Loucy (cell line): ENCODE measurements around the gene MYL12B.

ENCODE experiments used
- H2AFZ ChIP-seq: fragments of 200-600 bp; sonication (generic); 2 replicates; pipeline ENCODE4 v1.6.0; 2016; ENCODE audit warnings: antibody characterized with exemption, mild to moderate bottlenecking, low read length, moderate library complexity
- H3F3A ChIP-seq: fragments of 200-600 bp; 2 replicates; pipeline ENCODE4 v1.6.0; 2016; ENCODE audit warnings: antibody characterized with exemption, low read depth, mild to moderate bottlenecking
- H3K27me3 ChIP-seq: fragments of 200-600 bp; sonication (generic); 2 replicates; pipeline ENCODE4 v1.6.1; 2014; ENCODE audit warnings: low read length, mild to moderate bottlenecking; ENCODE audit not compliant: insufficient read depth, poor library complexity, severe bottlenecking
- H3K36me3 ChIP-seq: fragments of 200-600 bp; sonication (generic); 2 replicates; pipeline ENCODE4 v1.6.1; 2016; ENCODE audit warnings: low read length; ENCODE audit not compliant: insufficient read depth
- H3K4me1 ChIP-seq: fragments of 200-600 bp; sonication (generic); 2 replicates; pipeline ENCODE4 v1.5.1; 2014; ENCODE audit warnings: low read length, mild to moderate bottlenecking; ENCODE audit not compliant: insufficient read depth, poor library complexity, severe bottlenecking
- H3K4me2 ChIP-seq: fragments of 200-600 bp; sonication (generic); 2 replicates; pipeline ENCODE4 v1.6.0; 2014; ENCODE audit warnings: antibody characterized with exemption, low read length, low read depth, mild to moderate bottlenecking; ENCODE audit not compliant: poor library complexity, severe bottlenecking
- H3K4me3 ChIP-seq: fragments of 200-600 bp; sonication (generic); 2 replicates; pipeline ENCODE4 v1.5.1; 2014; ENCODE audit warnings: low read length, mild to moderate bottlenecking, mixed read lengths; ENCODE audit not compliant: poor library complexity, severe bottlenecking
- H3K79me2 ChIP-seq: fragments of 200-600 bp; sonication (generic); 2 replicates; pipeline ENCODE4 v1.6.1; 2014; ENCODE audit warnings: low read length; ENCODE audit not compliant: insufficient read depth
- H3K9ac ChIP-seq: fragments of 200-600 bp; sonication (generic); 2 replicates; pipeline ENCODE4 v1.6.0; 2014; ENCODE audit warnings: mild to moderate bottlenecking, low read depth, low read length, moderate library complexity; ENCODE audit not compliant: poor library complexity, severe bottlenecking
- H3K9me2 ChIP-seq: fragments of 200-600 bp; sonication (generic); replicated peaks from 2 replicates; pipeline ENCODE4 v1.6.1; 2016; ENCODE audit warnings: low read depth, low read length, mixed read lengths
- H3K9me3 ChIP-seq: fragments of 200-600 bp; sonication (generic); 2 replicates; pipeline ENCODE4 v1.6.1; 2014; ENCODE audit warnings: mild to moderate bottlenecking, antibody characterized with exemption, low read length, low read depth; ENCODE audit not compliant: insufficient read depth
- H4K20me1 ChIP-seq: fragments of 200-600 bp; sonication (generic); 2 replicates; pipeline ENCODE4 v1.6.0; 2014; ENCODE audit warnings: antibody characterized with exemption, low read length, mild to moderate bottlenecking; ENCODE audit not compliant: insufficient read depth, poor library complexity, severe bottlenecking
- EZH2phosphoT487 ChIP-seq: fragments of 200-600 bp; IDR thresholded peaks from 2 replicates; pipeline ENCODE4 v1.6.1; 2018; ENCODE audit warnings: antibody characterized with exemption, mild to moderate bottlenecking, moderate library complexity, borderline replicate concordance
- TF ChIP-seq, protein P1 (sequence below): fragments of 200-600 bp; sonication (generic); conservative IDR thresholded peaks from 2 replicates; pipeline ENCODE4 v1.5.1; 2014; ENCODE audit warnings: mild to moderate bottlenecking, antibody characterized with exemption, low read length

Gene MYL12B

DNA sequence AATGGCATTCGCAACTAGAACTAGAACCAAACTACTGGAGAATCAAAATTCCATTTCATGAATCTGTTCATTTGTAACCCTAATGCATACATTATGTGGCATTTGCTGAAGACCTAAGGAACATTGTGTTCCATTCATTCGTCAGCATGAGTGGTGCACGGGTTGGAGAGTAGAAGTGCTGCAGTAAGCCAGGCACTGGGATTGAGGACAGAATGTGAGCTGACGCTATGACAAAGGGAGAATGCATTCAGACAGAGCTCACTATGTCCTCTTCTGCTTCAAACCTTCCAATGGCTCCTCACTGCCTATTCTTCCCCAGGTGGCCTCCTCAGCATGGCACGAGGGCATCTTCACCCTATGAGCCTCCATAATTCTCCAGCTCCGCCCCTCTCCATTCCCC, 35.9 kb upstream of the MYL12B start:
- H3F3A ChIP-seq, result no peaks in the 10 kb centered on the region
- H3K9me3 ChIP-seq, result no peaks in the 10 kb centered on the region
- H3K36me3 ChIP-seq, result no peaks in the 10 kb centered on the region
- no peak overlapping the region for H3K9ac ChIP-seq
- no peak overlapping the region for H2AFZ ChIP-seq
- H3K9me2 ChIP-seq, result no peaks in the 10 kb centered on the region
- no peak overlapping the region for H3K4me3 ChIP-seq
- H3K27me3 ChIP-seq, result no peaks in the 10 kb centered on the region
- H3K79me2 ChIP-seq, result no peaks in the 10 kb centered on the region
- TF ChIP-seq, protein P1, sequence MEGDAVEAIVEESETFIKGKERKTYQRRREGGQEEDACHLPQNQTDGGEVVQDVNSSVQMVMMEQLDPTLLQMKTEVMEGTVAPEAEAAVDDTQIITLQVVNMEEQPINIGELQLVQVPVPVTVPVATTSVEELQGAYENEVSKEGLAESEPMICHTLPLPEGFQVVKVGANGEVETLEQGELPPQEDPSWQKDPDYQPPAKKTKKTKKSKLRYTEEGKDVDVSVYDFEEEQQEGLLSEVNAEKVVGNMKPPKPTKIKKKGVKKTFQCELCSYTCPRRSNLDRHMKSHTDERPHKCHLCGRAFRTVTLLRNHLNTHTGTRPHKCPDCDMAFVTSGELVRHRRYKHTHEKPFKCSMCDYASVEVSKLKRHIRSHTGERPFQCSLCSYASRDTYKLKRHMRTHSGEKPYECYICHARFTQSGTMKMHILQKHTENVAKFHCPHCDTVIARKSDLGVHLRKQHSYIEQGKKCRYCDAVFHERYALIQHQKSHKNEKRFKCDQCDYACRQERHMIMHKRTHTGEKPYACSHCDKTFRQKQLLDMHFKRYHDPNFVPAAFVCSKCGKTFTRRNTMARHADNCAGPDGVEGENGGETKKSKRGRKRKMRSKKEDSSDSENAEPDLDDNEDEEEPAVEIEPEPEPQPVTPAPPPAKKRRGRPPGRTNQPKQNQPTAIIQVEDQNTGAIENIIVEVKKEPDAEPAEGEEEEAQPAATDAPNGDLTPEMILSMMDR, result no peak
- no peak for TF ChIP-seq EZH2phosphoT487
- H3K4me1 ChIP-seq, result peaks cover 7% of the 10 kb centered on the region
- no peak overlapping the region for H3K4me2 ChIP-seq
- no peaks in the 10 kb centered on the region for H4K20me1 ChIP-seq

DNA sequence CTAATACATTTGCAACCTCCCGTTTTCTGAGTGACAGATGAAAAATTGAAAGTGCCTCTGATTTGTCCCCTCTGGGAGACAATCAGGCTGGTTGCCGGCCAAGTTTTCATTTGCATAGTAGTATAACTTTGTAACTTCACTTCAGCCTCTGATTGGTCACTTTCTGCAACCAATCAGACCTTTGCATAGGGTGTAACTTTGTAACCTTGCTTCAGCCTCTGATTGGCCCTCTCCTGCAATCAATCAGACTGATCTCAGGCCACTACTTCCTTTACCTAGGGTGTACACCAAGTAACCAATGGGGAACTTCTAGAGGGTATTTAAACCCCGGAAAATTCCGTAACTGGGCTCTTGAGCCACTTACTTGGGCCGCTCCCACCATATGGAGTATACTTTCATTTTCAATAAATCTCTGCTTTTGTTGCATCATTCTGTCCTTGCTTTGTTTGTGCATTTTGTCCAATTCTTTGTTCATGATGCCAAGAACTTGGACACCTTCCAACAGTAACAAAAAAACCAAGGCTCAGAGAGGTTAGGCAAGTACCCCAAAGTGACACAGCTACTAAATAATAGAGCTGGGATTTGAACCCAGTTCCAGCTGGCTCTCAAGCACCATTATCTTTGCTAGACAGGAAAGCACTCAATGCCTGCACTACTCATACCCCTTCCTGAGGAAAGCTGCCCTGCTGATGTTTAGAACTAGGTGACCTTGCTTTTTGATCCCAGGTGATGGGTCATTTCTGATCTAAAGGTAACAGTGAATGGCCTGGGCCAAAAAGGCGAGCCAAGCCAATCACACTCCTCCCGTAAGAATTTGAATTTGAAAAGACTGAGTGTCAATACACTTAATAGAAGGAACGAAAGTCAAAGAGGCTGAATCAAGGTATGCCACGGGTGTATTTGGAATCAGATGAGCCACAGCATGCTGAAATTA, 31.3 kb upstream of the MYL12B start:
- 0 out of 2 replicates have a peak overlapping the region, but pooled peaks have one; percentile 15 for H2AFZ ChIP-seq
- H3K4me3 ChIP-seq, result no peak overlapping the region

DNA sequence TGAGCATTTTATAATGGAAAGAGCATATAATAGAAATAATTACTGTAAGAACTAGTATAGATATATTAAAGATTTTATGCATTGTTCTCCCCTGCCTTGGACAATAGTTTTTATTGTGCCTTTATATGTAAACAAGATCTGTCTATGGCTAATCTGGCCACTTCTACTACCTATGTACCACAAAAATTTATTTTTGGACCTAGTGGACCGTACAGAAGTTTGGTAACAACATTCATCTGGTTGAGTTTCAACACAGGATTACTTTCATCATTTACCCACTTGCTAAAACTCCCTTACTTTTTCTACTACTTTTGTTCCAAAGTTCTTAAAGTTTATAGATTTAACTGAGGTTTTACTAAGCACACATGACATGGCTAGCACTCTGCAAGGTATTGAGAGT, 28.9 kb upstream of the MYL12B start:
- no peak overlapping the region for H3K9ac ChIP-seq

More for the DNA sequence above, 31.3 kb upstream of the MYL12B start:
- Histone ChIP-seq H3K36me3 (no peaks in the 10 kb centered on the region), H3K27me3 (no peaks in the 10 kb centered on the region), H3K9ac (no peak overlapping the region), H3K9me2 (no peaks in the 10 kb centered on the region), H3K4me1 (peaks cover 17% of the 10 kb centered on the region), H3K9me3 (no peaks in the 10 kb centered on the region), H3F3A (no peaks in the 10 kb centered on the region), H4K20me1 (no peaks in the 10 kb centered on the region), H3K79me2 (no peaks in the 10 kb centered on the region), H3K4me2 (peak overlapping the region; percentile 10)
- TF ChIP-seq, protein P1, result no peak
- no peak for TF ChIP-seq EZH2phosphoT487

More for the DNA sequence above, 28.9 kb upstream of the MYL12B start:
- H3K27me3 ChIP-seq, result no peaks in the 10 kb centered on the region
- TF ChIP-seq, protein P1, result no peak
- TF ChIP-seq EZH2phosphoT487, result no peak
- no peaks in the 10 kb centered on the region for H3K79me2 ChIP-seq
- H3K9me2 ChIP-seq, result no peaks in the 10 kb centered on the region
- H2AFZ ChIP-seq, result no peak overlapping the region
- H3K36me3 ChIP-seq, result no peaks in the 10 kb centered on the region
- no peak overlapping the region for H3K4me2 ChIP-seq
- peaks cover 17% of the 10 kb centered on the region for H3K4me1 ChIP-seq
- no peaks in the 10 kb centered on the region for H3K9me3 ChIP-seq
- H4K20me1 ChIP-seq, result no peaks in the 10 kb centered on the region
- H3K4me3 ChIP-seq, result no peak overlapping the region
- H3F3A ChIP-seq, result no peaks in the 10 kb centered on the region
